ENCODE results near the gene SINHCAF.

- TF ChIP-seq GATA3 (IDR thresholded peaks at IDR 0.05; ENCODE audit: low read depth, low read length): no peak
- TF ChIP-seq GATA2 (IDR thresholded peaks at IDR 0.05; ENCODE audit: low read depth, low read length): no peak
These were observed 37.5 kb upstream of the SINHCAF start for GRCh38 chr12:31363416-31363809.

All from SH-SY5Y (cell line).